ENCODE results near the gene PHYKPL.

PHYKPL gene

GRCh38 chr5:178170455-178170854, 62.1 kb downstream of the PHYKPL start:
- TF ChIP-seq TAF1 (IDR thresholded peaks at IDR 0.05; ENCODE audit: borderline replicate concordance, insufficient read depth, low read length) (no peak), POLR2AphosphoS5 (IDR thresholded peaks at IDR 0.05; ENCODE audit: low read depth, low read length) (no peak), SIN3A (IDR thresholded peaks at IDR 0.05; ENCODE audit: borderline replicate concordance, insufficient read depth, low read length) (no peak), FOXP2 (optimal IDR thresholded peaks at IDR 0.05; ENCODE audit: borderline replicate concordance, extremely low read depth, extremely low read length, insufficient read depth) (no peak)
- TF ChIP-seq, protein P1, sequence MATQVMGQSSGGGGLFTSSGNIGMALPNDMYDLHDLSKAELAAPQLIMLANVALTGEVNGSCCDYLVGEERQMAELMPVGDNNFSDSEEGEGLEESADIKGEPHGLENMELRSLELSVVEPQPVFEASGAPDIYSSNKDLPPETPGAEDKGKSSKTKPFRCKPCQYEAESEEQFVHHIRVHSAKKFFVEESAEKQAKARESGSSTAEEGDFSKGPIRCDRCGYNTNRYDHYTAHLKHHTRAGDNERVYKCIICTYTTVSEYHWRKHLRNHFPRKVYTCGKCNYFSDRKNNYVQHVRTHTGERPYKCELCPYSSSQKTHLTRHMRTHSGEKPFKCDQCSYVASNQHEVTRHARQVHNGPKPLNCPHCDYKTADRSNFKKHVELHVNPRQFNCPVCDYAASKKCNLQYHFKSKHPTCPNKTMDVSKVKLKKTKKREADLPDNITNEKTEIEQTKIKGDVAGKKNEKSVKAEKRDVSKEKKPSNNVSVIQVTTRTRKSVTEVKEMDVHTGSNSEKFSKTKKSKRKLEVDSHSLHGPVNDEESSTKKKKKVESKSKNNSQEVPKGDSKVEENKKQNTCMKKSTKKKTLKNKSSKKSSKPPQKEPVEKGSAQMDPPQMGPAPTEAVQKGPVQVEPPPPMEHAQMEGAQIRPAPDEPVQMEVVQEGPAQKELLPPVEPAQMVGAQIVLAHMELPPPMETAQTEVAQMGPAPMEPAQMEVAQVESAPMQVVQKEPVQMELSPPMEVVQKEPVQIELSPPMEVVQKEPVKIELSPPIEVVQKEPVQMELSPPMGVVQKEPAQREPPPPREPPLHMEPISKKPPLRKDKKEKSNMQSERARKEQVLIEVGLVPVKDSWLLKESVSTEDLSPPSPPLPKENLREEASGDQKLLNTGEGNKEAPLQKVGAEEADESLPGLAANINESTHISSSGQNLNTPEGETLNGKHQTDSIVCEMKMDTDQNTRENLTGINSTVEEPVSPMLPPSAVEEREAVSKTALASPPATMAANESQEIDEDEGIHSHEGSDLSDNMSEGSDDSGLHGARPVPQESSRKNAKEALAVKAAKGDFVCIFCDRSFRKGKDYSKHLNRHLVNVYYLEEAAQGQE (IDR thresholded peaks at IDR 0.05; ENCODE audit: insufficient read depth in 1 of 2, low read depth in 2 of 2, low read length in 2 of 2), result no peak

- TF ChIP-seq TAF1 (IDR thresholded peaks at IDR 0.05; ENCODE audit: borderline replicate concordance, insufficient read depth, low read length) (no peak), POLR2AphosphoS5 (IDR thresholded peaks at IDR 0.05; ENCODE audit: low read depth, low read length) (no peak), FOXP2 (optimal IDR thresholded peaks at IDR 0.05; ENCODE audit: borderline replicate concordance, extremely low read depth, extremely low read length, insufficient read depth) (no peak), SIN3A (IDR thresholded peaks at IDR 0.05; ENCODE audit: borderline replicate concordance, insufficient read depth, low read length) (no peak)
- TF ChIP-seq, protein P1 (IDR thresholded peaks at IDR 0.05; ENCODE audit: insufficient read depth in 1 of 2, low read depth in 2 of 2, low read length in 2 of 2), result no peak
Measured at GRCh38 chr5:178165581-178165980, 67.0 kb downstream of the PHYKPL start.

DNA sequence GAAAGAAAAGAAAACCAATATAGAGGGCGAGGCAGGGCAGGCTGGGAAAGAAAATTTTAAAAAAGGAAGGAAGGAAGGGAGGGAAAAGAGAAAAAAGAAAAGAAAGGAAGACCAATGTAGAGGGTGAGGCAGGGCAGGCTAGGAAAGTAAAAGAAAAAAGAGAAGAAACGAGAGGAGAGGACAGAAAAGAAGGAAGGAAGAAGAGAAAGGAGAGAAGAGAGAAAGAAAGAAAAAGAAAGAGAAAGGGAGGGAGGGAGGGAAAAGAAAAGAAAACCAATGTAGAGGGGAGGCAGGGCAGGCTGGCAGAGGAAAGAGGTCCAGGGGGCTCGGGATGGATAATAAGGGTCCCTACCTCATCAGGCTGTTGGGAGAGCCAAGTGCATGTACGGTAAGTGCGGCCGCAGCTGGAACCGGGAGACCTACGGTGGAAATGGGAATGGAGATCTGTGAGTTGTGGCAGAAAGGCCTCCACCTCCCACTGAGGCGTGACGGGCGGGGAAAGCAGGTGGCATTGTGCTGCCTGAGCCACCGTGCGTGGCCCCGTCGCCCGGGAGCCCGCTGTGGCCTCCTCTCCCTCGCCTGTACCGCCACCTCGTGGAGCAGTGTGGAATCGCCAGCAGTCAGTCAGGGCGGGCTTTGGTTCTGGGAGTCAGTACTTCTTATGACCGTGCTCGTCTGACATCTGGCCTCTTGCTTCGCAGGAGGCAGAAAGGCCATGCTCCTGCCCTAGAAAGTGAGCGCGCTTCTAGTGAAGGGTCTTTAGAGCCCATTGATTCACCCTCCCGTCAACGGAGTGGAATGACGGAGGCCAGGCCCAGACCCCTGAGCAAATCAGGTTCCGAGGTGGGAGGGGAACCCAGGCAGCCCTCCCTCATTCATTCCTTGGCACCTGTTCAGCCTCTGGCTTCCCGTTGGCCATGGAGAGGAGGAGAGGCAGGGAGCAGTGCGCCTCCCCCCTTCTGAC, 68.5 kb downstream of the PHYKPL start:
- peak; percentile 68 for TF ChIP-seq FOXP2 (optimal IDR thresholded peaks at IDR 0.05; ENCODE audit: borderline replicate concordance, extremely low read depth, extremely low read length, insufficient read depth)
- no peak for TF ChIP-seq POLR2AphosphoS5 (IDR thresholded peaks at IDR 0.05; ENCODE audit: low read depth, low read length)
- TF ChIP-seq SIN3A (IDR thresholded peaks at IDR 0.05; ENCODE audit: borderline replicate concordance, insufficient read depth, low read length), result no peak
- TF ChIP-seq, protein P1 (IDR thresholded peaks at IDR 0.05; ENCODE audit: insufficient read depth in 1 of 2, low read depth in 2 of 2, low read length in 2 of 2), result no peak
- TF ChIP-seq TAF1 (IDR thresholded peaks at IDR 0.05; ENCODE audit: borderline replicate concordance, insufficient read depth, low read length), result no peak

- TF ChIP-seq, protein P1 (IDR thresholded peaks at IDR 0.05; ENCODE audit: insufficient read depth in 1 of 2, low read depth in 2 of 2, low read length in 2 of 2), result no peak
- TF ChIP-seq FOXP2 (optimal IDR thresholded peaks at IDR 0.05; ENCODE audit: borderline replicate concordance, extremely low read depth, extremely low read length, insufficient read depth) (no peak), SIN3A (IDR thresholded peaks at IDR 0.05; ENCODE audit: borderline replicate concordance, insufficient read depth, low read length) (no peak), POLR2AphosphoS5 (IDR thresholded peaks at IDR 0.05; ENCODE audit: low read depth, low read length) (no peak), TAF1 (IDR thresholded peaks at IDR 0.05; ENCODE audit: borderline replicate concordance, insufficient read depth, low read length) (no peak)
Measured at GRCh38 chr5:178162481-178162880, 70.1 kb downstream of the PHYKPL start.

All from PFSK-1 (cell line).